Stimulated activated CD8-positive, alpha-beta memory T cell treated with anti-CD3 and anti-CD28 coated beads, Interleukin-4, amount 100 ng/mL, for 24 hours (primary cell): ENCODE data around the gene NDUFS6.

Source experiments
- DNase-seq: peaks from one replicate; pipeline ENCODE4 v3.0.0-alpha.2; 2020; ENCODE audit warnings: low read depth

Gene NDUFS6

GRCh38 chr5:1765880-1766235, 35.3 kb upstream of the NDUFS6 start:
- DNase-seq, result no peak

GRCh38 chr5:1767524-1768282, 33.5 kb upstream of the NDUFS6 start:
- no peak for DNase-seq

GRCh38 chr5:1768283-1769000, 32.8 kb upstream of the NDUFS6 start:
- DNase-seq, result no peak

- DNase-seq, result no peak
These were observed 32.1 kb upstream of the NDUFS6 start for GRCh38 chr5:1769017-1769640.

- no peak for DNase-seq
These were observed 31.3 kb upstream of the NDUFS6 start for GRCh38 chr5:1769752-1770442.

- no peak for DNase-seq
These were observed 30.8 kb upstream of the NDUFS6 start for GRCh38 chr5:1770443-1770802.

- no peak for DNase-seq
These were observed 29.8 kb upstream of the NDUFS6 start for GRCh38 chr5:1771149-1772065.

- no peak for DNase-seq
These were observed 28.6 kb upstream of the NDUFS6 start for GRCh38 chr5:1772634-1773033.

- DNase-seq, result no peak
These were observed 24.4 kb upstream of the NDUFS6 start for GRCh38 chr5:1776831-1777230.

GRCh38 chr5:1777281-1778137, 23.7 kb upstream of the NDUFS6 start:
- no peak for DNase-seq

- no peak for DNase-seq
These were observed 22.8 kb upstream of the NDUFS6 start for GRCh38 chr5:1778138-1779020.

GRCh38 chr5:1779021-1779680, 22.1 kb upstream of the NDUFS6 start:
- no peak for DNase-seq

- DNase-seq, result no peak
These were observed 21.2 kb upstream of the NDUFS6 start for GRCh38 chr5:1779782-1780613.

GRCh38 chr5:1780614-1780930, 20.6 kb upstream of the NDUFS6 start:
- no peak for DNase-seq

GRCh38 chr5:1781107-1781506, 20.1 kb upstream of the NDUFS6 start:
- no peak for DNase-seq

GRCh38 chr5:1781726-1782384, 19.4 kb upstream of the NDUFS6 start:
- DNase-seq, result no peak

GRCh38 chr5:1782385-1783215, 18.6 kb upstream of the NDUFS6 start:
- DNase-seq, result no peak
